Stomach (tissue), 19 donors: ENCODE results near the gene KRTAP20-4. TPM values are rescaled to one million over a fixed set of nuclear protein-coding genes. Genes with fewer than 3 reads are reported as not detected.

Experiments
- DNase-seq, 2 donors: peaks; one replicate each; pipeline versions ENCODE4 v3.0.0 to v3.0.0-alpha.2; 2013 to 2019
- H3K27ac ChIP-seq, 5 donors: fragments of 200-600 bp in 4 of 5; sonication (generic) in 4 of 5; one replicate each; pipeline ENCODE4 v1.5.1; 2013 to 2019; ENCODE audit warnings: mild to moderate bottlenecking in 1 of 5, moderate library complexity in 1 of 5
- H3K27me3 ChIP-seq, 3 donors: fragments of 200-600 bp; sonication (generic); one replicate each; pipeline ENCODE4 v1.5.1; 2017 to 2019; ENCODE audit warnings: mixed run types in 1 of 3
- H3K36me3 ChIP-seq, 4 donors: fragments of 200-600 bp; sonication (generic); 1 replicate in 3 of 4; 2 replicates in 1 of 4; pipeline ENCODE4 v1.5.1; 2016 to 2019
- H3K4me1 ChIP-seq, 4 donors: fragments of 200-600 bp; sonication (generic); one replicate each; pipeline ENCODE4 v1.5.1; 2016 to 2019
- H3K4me3 ChIP-seq, 4 donors: fragments of 200-600 bp; sonication (generic) in 3 of 4; one replicate each; pipeline ENCODE4 v1.5.1; 2016 to 2019; ENCODE audit warnings: mild to moderate bottlenecking in 1 of 4
- H3K9me3 ChIP-seq, 4 donors: fragments of 200-600 bp; sonication (generic); one replicate each; pipeline ENCODE4 v1.5.1; 2016 to 2019
- EP300 ChIP-seq: sonication (generic); formaldehyde crosslinking; IDR thresholded peaks from one replicate; pipeline ENCODE4 v1.6.1; 2017; ENCODE audit warnings: antibody characterized with exemption
- POLR2A ChIP-seq, 4 donors: fragments of 450-650 bp; IDR thresholded peaks; one replicate each; pipeline ENCODE4 v1.6.1; 2016; ENCODE audit warnings: antibody characterized with exemption in 4 of 4, control low read depth in 2 of 4, mild to moderate bottlenecking in 1 of 4, moderate library complexity in 1 of 4
- POLR2AphosphoS5 ChIP-seq, 3 donors: sonication (generic); formaldehyde crosslinking; IDR thresholded peaks; one replicate each; pipeline ENCODE4 v1.6.1; 2016; ENCODE audit warnings: antibody characterized with exemption in 3 of 3
- WGBS, 5 donors: extraction: QIAGEN DNeasy Blood & Tissue Kit in 3 of 5; methylation state at CpG; one replicate each; pipeline versions ENCODE4 v1.1.5 to v1.1.7; 2013 to 2018; 5-methylcytosine and 5-hydroxymethylcytosine counted together
- intact Hi-C: fragments of 100-400 bp; cut with DNase I; formaldehyde crosslinking; loops from one replicate; pipeline ENCODE4 v1.15.1; 2023; ENCODE audit warnings: low total_unique reads
- long read RNA-seq, 10 donors: transcript quantifications; one replicate each; lab custom pipeline, GENCODE V29; 2026
- polyA plus RNA-seq, 3 donors: library from polyadenylated mRNA; stranded (reverse); fragments of 200-250 nt; gene quantifications; one replicate each; pipeline ENCODE4 v1.2.3, GENCODE V29; 2013
- total RNA-seq, 5 donors: library from RNA; depleted of rRNA; stranded (reverse); fragments of >200 nt; gene quantifications; one replicate each; pipeline versions ENCODE4 v1.1.0 to v1.2.3, GENCODE V29; 2014 to 2016
- TF ChIP-seq, protein P1 (sequence below), 7 experiments: fragments of 450-650 bp in 4 of 7; fragments of 200-600 bp in 3 of 7; sonication (generic) in 3 of 7; IDR thresholded peaks; one replicate each; pipeline ENCODE4 v1.5.1; 2016 to 2019; ENCODE audit warnings: antibody characterized with exemption in 7 of 7, control low read depth in 2 of 7, mild to moderate bottlenecking in 1 of 7
- donor health status: healthy with polysubstance abuse.
- donor health status: Bipolar disorder and iron deficiency.
- donor health status: healthy.

KRTAP20-4 gene
- total RNA-seq (not detected), polyA plus RNA-seq (not detected)
- long read RNA-seq, donor 1: 0 reads
- long read RNA-seq, donor 2: 0 reads
- long read RNA-seq, donor 3: 0 reads
- long read RNA-seq, donor 4: 0 reads
- long read RNA-seq, donor 5: 0 reads
- long read RNA-seq, donor 6: 0 reads
- long read RNA-seq, donor 7: 0 reads
- long read RNA-seq, donor 8: 0 reads
- long read RNA-seq, donor 9: 0 reads
- long read RNA-seq, donor 10: 0 reads

DNA sequence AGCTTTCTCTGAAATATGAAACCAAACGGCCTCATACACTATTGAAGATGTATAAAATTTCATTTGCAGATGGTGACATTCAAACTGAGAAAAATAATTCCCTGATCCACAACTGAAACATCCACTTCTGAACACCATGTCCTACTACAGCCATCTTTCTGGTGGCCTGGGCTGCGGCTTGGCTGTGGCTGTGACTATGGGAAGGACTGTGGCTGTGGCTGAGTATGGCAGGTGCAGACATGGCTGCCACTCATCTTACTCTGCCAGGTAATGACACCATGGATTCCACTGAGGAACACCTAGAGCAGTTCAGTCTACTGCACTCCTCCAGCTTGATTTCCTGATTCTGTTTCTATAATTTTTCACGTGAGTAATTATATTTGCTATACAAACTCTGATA, at the start of gene KRTAP20-4:
KRTAP20-4 (plus strand) TSS at position 106 of the 400 bp plus-strand sequence.
- intact Hi-C loops: no loop called here
- Histone ChIP-seq H3K4me3 (no peak within 1 kb of the TSS), H3K9me3 (peaks cover 0 to 17% (median 11%) of the 10 kb centered on the region in 4 donors), H3K27ac (no peak within 1 kb of the TSS), H3K27me3 (no peaks in the 10 kb centered on the region), H3K4me1 (no peaks in the 10 kb centered on the region), H3K36me3 (no peaks in the 10 kb centered on the region)
- no peak for DNase-seq
- WGBS, 5 donors: 74 to 89% (median 75%) methylated on average over 3 of the region's 3 CpGs
- TF ChIP-seq POLR2AphosphoS5 (IDR thresholded peaks at IDR 0.05) (no peak), EP300 (no peak)
- TF ChIP-seq, protein P1, sequence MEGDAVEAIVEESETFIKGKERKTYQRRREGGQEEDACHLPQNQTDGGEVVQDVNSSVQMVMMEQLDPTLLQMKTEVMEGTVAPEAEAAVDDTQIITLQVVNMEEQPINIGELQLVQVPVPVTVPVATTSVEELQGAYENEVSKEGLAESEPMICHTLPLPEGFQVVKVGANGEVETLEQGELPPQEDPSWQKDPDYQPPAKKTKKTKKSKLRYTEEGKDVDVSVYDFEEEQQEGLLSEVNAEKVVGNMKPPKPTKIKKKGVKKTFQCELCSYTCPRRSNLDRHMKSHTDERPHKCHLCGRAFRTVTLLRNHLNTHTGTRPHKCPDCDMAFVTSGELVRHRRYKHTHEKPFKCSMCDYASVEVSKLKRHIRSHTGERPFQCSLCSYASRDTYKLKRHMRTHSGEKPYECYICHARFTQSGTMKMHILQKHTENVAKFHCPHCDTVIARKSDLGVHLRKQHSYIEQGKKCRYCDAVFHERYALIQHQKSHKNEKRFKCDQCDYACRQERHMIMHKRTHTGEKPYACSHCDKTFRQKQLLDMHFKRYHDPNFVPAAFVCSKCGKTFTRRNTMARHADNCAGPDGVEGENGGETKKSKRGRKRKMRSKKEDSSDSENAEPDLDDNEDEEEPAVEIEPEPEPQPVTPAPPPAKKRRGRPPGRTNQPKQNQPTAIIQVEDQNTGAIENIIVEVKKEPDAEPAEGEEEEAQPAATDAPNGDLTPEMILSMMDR (IDR thresholded peaks at IDR 0.05): no peak

GRCh38 chr21:30577766-30578165, 42.7 kb upstream of the KRTAP20-4 start:
- no peaks in the 10 kb centered on the region for H3K27me3 ChIP-seq
- no peak overlapping the region for H3K4me3 ChIP-seq
- H3K36me3 ChIP-seq: no peaks in the 10 kb centered on the region
- TF ChIP-seq POLR2A (IDR thresholded peaks at IDR 0.05) (no peak), POLR2AphosphoS5 (IDR thresholded peaks at IDR 0.05) (no peak), EP300 (no peak)
- TF ChIP-seq, protein P1 (IDR thresholded peaks at IDR 0.05): no peak
- no peaks in the 10 kb centered on the region for H3K4me1 ChIP-seq
- H3K9me3 ChIP-seq: no peaks in the 10 kb centered on the region
- intact Hi-C loops: no loop called here
- no peak overlapping the region for H3K27ac ChIP-seq
- no peak for DNase-seq

DNA sequence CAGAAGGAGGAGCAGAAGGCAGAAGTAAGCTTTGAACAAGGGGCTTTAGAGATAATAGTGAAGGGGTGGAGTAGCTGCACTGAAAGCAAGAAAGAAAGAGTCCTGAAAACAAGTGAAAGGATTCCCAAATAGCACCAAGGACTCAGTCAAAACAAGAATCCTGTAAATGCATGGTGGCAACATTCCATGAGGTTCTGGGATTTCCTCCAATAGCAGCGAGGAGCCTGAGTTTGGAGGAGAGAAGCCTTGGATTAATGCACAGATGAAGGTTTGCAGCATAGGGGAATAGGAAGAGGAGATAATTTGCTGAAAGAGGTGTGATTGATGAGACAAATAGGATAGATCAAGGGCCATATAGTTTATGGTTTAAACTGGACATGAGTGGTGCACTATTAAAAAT, 41.1 kb upstream of the KRTAP20-4 start:
- WGBS, 5 donors: 29 to 73% (median 50%) methylated on average over 1 of the region's 1 CpG
- no peaks in the 10 kb centered on the region for H3K36me3 ChIP-seq
- no peak overlapping the region for H3K27ac ChIP-seq
- DNase-seq: peak in 1 of 2 donors; percentile 13
- no peak overlapping the region for H3K4me3 ChIP-seq
- H3K4me1 ChIP-seq: no peaks in the 10 kb centered on the region
- intact Hi-C loops: no loop called here
- H3K27me3 ChIP-seq: no peaks in the 10 kb centered on the region
- H3K9me3 ChIP-seq: no peaks in the 10 kb centered on the region
- no peak for TF ChIP-seq POLR2A (IDR thresholded peaks at IDR 0.05)
- no peak for TF ChIP-seq POLR2AphosphoS5 (IDR thresholded peaks at IDR 0.05)
- no peak for TF ChIP-seq EP300
- TF ChIP-seq, protein P1 (IDR thresholded peaks at IDR 0.05): no peak

- Histone ChIP-seq H3K4me3 (no peak overlapping the region), H3K27ac (no peak overlapping the region), H3K36me3 (no peaks in the 10 kb centered on the region), H3K27me3 (no peaks in the 10 kb centered on the region), H3K4me1 (no peaks in the 10 kb centered on the region), H3K9me3 (peaks cover 0 to 3% (median 0%) of the 10 kb centered on the region in 4 donors)
- no peak for TF ChIP-seq POLR2A (IDR thresholded peaks at IDR 0.05)
- TF ChIP-seq, protein P1 (IDR thresholded peaks at IDR 0.05): no peak
- TF ChIP-seq EP300: no peak
- TF ChIP-seq POLR2AphosphoS5 (IDR thresholded peaks at IDR 0.05): no peak
- WGBS, 5 donors: 40 to 53% (median 47%) methylated on average over 3 of the region's 3 CpGs
- intact Hi-C loops: no loop called here
- no peak for DNase-seq
These were observed 40.3 kb upstream of the KRTAP20-4 start for GRCh38 chr21:30580132-30580531.
